A549 (cell line): ENCODE results near the gene TENT4A.

Source experiments
- ATOH8 ChIP-seq: fragments of 250-450 bp; sonication (Bioruptor Pico); IDR thresholded peaks from 2 replicates; pipeline ENCODE4 v1.5.0; 2020; ENCODE audit warnings: low read depth, mild to moderate bottlenecking, moderate library complexity
- BCL3 ChIP-seq: fragments of >200 bp; sonication (Bioruptor Twin); formaldehyde crosslinking; IDR thresholded peaks from 3 replicates; pipeline ENCODE4 v1.6.1; 2016
- CEBPB ChIP-seq, 2 experiments: fragments of >200 bp in 1 of 2; sonication (Bioruptor Twin) in 1 of 2; formaldehyde crosslinking in 1 of 2; IDR thresholded peaks; 2 replicates each; pipeline ENCODE4 v1.6.1; 2012 to 2016
- CHD2 ChIP-seq: fragments of 150-350 bp; IDR thresholded peaks from 2 replicates; pipeline ENCODE4 v1.6.1; 2014; ENCODE audit warnings: low read length; ENCODE audit not compliant: partially characterized antibody
- CHD4 ChIP-seq: fragments of 200-600 bp; sonication (generic); IDR thresholded peaks from 2 replicates; pipeline ENCODE4 v1.6.1; 2016; ENCODE audit warnings: antibody characterized with exemption, mild to moderate bottlenecking, borderline replicate concordance
- CTCF ChIP-seq: fragments of >200 bp; sonication (Bioruptor Twin); formaldehyde crosslinking; IDR thresholded peaks from 3 replicates; pipeline ENCODE4 v1.5.1; 2016
- HOXB5 ChIP-seq: fragments of 250-450 bp; sonication (Bioruptor Pico); IDR thresholded peaks from 2 replicates; pipeline ENCODE4 v1.5.0; 2020; ENCODE audit warnings: mild to moderate bottlenecking, moderate library complexity
- MAX ChIP-seq: IDR thresholded peaks from 2 replicates; pipeline ENCODE4 v1.6.1; 2012
- NPAS2 ChIP-seq: fragments of 250-450 bp; sonication (Bioruptor Pico); IDR thresholded peaks from 2 replicates; pipeline ENCODE4 v1.8.0; 2022; ENCODE audit warnings: mild to moderate bottlenecking, moderate library complexity, borderline replicate concordance
- PHF8 ChIP-seq: fragments of 200-600 bp; sonication (generic); IDR thresholded peaks from 2 replicates; pipeline ENCODE4 v1.6.1; 2016; ENCODE audit warnings: low read depth, mild to moderate bottlenecking, antibody characterized with exemption, moderate library complexity, borderline replicate concordance
- POLR2A ChIP-seq: IDR thresholded peaks from 2 replicates; pipeline ENCODE4 v1.6.1; 2012; ENCODE audit warnings: mild to moderate bottlenecking, low read length
- REST ChIP-seq: fragments of 200-600 bp; sonication (generic); IDR thresholded peaks from 2 replicates; pipeline ENCODE4 v1.6.1; 2016; ENCODE audit warnings: antibody characterized with exemption, mild to moderate bottlenecking, moderate library complexity
- RFX5 ChIP-seq: fragments of 450-650 bp; IDR thresholded peaks from 2 replicates; pipeline ENCODE4 v1.7.1; 2014; ENCODE audit warnings: antibody characterized with exemption, mild to moderate bottlenecking, moderate library complexity
- ZFP36 ChIP-seq: fragments of 450-650 bp; IDR thresholded peaks from 2 replicates; pipeline ENCODE4 v1.6.1; 2014; ENCODE audit warnings: borderline replicate concordance; ENCODE audit not compliant: partially characterized antibody

GRCh38 chr5:6747103-6747502 is 33.9 kb downstream of the TENT4A start:
- no peak for TF ChIP-seq CTCF
- no peak for TF ChIP-seq CHD4
- TF ChIP-seq HOXB5 (CRISPR knock-in tag), result no peak
- TF ChIP-seq CHD2, result no peak
- TF ChIP-seq POLR2A, result no peak
- no peak for TF ChIP-seq BCL3
- no peak for TF ChIP-seq MAX
- TF ChIP-seq RFX5, result no peak
- no peak for TF ChIP-seq ZFP36
- TF ChIP-seq PHF8, result no peak
- no peak for TF ChIP-seq REST
- no peak for TF ChIP-seq CEBPB (IDR thresholded peaks at IDR 0.05)
- TF ChIP-seq ATOH8 (CRISPR knock-in tag), result no peak
- TF ChIP-seq NPAS2 (CRISPR knock-in tag), result no peak
